Body of pancreas (tissue), 4 donors: ENCODE data around the gene OSBPL6.

Experiments used
- CTCF ChIP-seq, 7 experiments: fragments of 450-650 bp in 4 of 7; fragments of 200-600 bp in 3 of 7; sonication (generic) in 3 of 7; IDR thresholded peaks; one replicate each; pipeline ENCODE4 v1.5.1; 2016 to 2019; ENCODE audit warnings: antibody characterized with exemption in 7 of 7
- POLR2A ChIP-seq, 3 donors: fragments of 450-650 bp; IDR thresholded peaks; one replicate each; pipeline ENCODE4 v1.6.1; 2016; ENCODE audit warnings: antibody characterized with exemption in 3 of 3, mild to moderate bottlenecking in 2 of 3

- TF ChIP-seq CTCF (IDR thresholded peaks at IDR 0.05) (no peak), POLR2A (IDR thresholded peaks at IDR 0.05) (no peak)
Observed at GRCh38 chr2:178230396-178230795, 36.1 kb downstream of the OSBPL6 start.
